NK-92 (cell line): Measurements from ENCODE around the gene RBMS3.

Experiments used
- DNase-seq: peaks from one replicate; lab custom pipeline; 2025; ENCODE audit not compliant: unreplicated experiment; lab: John Stamatoyannopoulos, UW

Gene RBMS3

GRCh38 chr3:29852767-29853166 is 571.9 kb downstream of the RBMS3 start:
- no peak for DNase-seq

- DNase-seq: no peak
Observed at GRCh38 chr3:29853841-29854397, 573.0 kb downstream of the RBMS3 start.

- no peak for DNase-seq
Observed at GRCh38 chr3:29854821-29855220, 574.0 kb downstream of the RBMS3 start.

GRCh38 chr3:29859726-29860270 is 578.9 kb downstream of the RBMS3 start:
- no peak for DNase-seq

- no peak for DNase-seq
Observed at GRCh38 chr3:29864809-29865208, 583.9 kb downstream of the RBMS3 start.

- DNase-seq: no peak
Observed at GRCh38 chr3:29868543-29869101, 587.8 kb downstream of the RBMS3 start.

- DNase-seq: no peak
Observed at GRCh38 chr3:29870136-29870535, 589.3 kb downstream of the RBMS3 start.

GRCh38 chr3:29871087-29871486 is 590.2 kb downstream of the RBMS3 start:
- no peak for DNase-seq

- no peak for DNase-seq
Observed at GRCh38 chr3:29880809-29881208, 599.9 kb downstream of the RBMS3 start.

GRCh38 chr3:29887451-29887850 is 606.6 kb downstream of the RBMS3 start:
- no peak for DNase-seq

GRCh38 chr3:29889215-29889614 is 608.3 kb downstream of the RBMS3 start:
- no peak for DNase-seq

- DNase-seq: no peak
Observed at GRCh38 chr3:29890801-29891200, 609.9 kb downstream of the RBMS3 start.

GRCh38 chr3:29892976-29893554 is 612.2 kb downstream of the RBMS3 start:
- no peak for DNase-seq

- no peak for DNase-seq
Observed at GRCh38 chr3:29896856-29897255, 616.0 kb downstream of the RBMS3 start.

- no peak for DNase-seq
Observed at GRCh38 chr3:29898171-29898965, 617.5 kb downstream of the RBMS3 start.

- DNase-seq: no peak
Observed at GRCh38 chr3:29899021-29899420, 618.1 kb downstream of the RBMS3 start.

GRCh38 chr3:29901097-29901496 is 620.2 kb downstream of the RBMS3 start:
- no peak for DNase-seq

- DNase-seq: no peak
Observed at GRCh38 chr3:29903600-29903999, 622.7 kb downstream of the RBMS3 start.

GRCh38 chr3:29906906-29907305 is 626.0 kb downstream of the RBMS3 start:
- no peak for DNase-seq

- no peak for DNase-seq
Observed at GRCh38 chr3:29912600-29913288, 631.9 kb downstream of the RBMS3 start.

- no peak for DNase-seq
Observed at GRCh38 chr3:29914861-29915524, 634.1 kb downstream of the RBMS3 start.
